ENCODE results near the gene MAPKAPK5.

MAPKAPK5 gene

DNA sequence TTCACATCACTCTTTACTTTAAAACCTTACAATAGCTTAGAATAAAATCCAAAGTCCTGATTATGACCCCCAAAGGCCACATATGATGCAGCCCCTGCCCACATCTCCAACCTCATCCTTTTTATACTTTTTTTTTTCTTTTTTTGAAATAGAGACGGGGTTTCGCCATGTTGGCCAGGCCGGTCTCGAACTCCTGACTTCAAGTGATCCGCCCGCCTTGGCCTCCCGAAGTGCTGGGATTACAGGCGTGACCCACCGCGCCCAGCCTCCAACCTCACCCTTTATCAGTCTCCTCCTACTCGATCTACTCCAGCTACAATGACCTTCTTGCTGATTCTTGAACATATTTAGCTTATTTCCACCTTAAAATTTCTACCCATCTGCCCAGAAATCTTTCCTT, 1.2 kb upstream of the MAPKAPK5 start:
- H3K27ac ChIP-seq (ENCODE audit: low read depth, low read length) = no peak overlapping the region
- no peaks in the 10 kb centered on the region for H3K9me3 ChIP-seq (ENCODE audit: control insufficient read depth, insufficient read depth, low read length)
- no peaks in the 10 kb centered on the region for H3F3A ChIP-seq (ENCODE audit: control insufficient read depth, insufficient read depth)
- peak overlapping the region; percentile 93 for H3K4me3 ChIP-seq (ENCODE audit: low read length)
- H3K36me3 ChIP-seq (ENCODE audit: control insufficient read depth, low read length) = peaks cover 52% of the 10 kb centered on the region
- TF ChIP-seq EZH2phosphoT487 (IDR thresholded peaks at IDR 0.05; ENCODE audit: borderline replicate concordance, low read length) = no peak
- TF ChIP-seq, protein P1, sequence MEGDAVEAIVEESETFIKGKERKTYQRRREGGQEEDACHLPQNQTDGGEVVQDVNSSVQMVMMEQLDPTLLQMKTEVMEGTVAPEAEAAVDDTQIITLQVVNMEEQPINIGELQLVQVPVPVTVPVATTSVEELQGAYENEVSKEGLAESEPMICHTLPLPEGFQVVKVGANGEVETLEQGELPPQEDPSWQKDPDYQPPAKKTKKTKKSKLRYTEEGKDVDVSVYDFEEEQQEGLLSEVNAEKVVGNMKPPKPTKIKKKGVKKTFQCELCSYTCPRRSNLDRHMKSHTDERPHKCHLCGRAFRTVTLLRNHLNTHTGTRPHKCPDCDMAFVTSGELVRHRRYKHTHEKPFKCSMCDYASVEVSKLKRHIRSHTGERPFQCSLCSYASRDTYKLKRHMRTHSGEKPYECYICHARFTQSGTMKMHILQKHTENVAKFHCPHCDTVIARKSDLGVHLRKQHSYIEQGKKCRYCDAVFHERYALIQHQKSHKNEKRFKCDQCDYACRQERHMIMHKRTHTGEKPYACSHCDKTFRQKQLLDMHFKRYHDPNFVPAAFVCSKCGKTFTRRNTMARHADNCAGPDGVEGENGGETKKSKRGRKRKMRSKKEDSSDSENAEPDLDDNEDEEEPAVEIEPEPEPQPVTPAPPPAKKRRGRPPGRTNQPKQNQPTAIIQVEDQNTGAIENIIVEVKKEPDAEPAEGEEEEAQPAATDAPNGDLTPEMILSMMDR (IDR thresholded peaks at IDR 0.05; ENCODE audit: low read depth, low read length, poor library complexity, severe bottlenecking) = no peak
- no peaks in the 10 kb centered on the region for H3K27me3 ChIP-seq (ENCODE audit: control insufficient read depth, low read length)
- no peaks in the 10 kb centered on the region for H4K20me1 ChIP-seq (ENCODE audit: control insufficient read depth, insufficient read depth, low read depth, low read length)
- H3K4me1 ChIP-seq (ENCODE audit: control insufficient read depth, low read length) = peaks cover 28% of the 10 kb centered on the region
- H3K4me2 ChIP-seq (ENCODE audit: low read length) = peak overlapping the region; percentile 78
- no peaks in the 10 kb centered on the region for H3K9me2 ChIP-seq (replicated peaks; ENCODE audit: control insufficient read depth, low read length)
- H3K79me2 ChIP-seq (ENCODE audit: control insufficient read depth, low read length) = peaks cover 72% of the 10 kb centered on the region

DNA sequence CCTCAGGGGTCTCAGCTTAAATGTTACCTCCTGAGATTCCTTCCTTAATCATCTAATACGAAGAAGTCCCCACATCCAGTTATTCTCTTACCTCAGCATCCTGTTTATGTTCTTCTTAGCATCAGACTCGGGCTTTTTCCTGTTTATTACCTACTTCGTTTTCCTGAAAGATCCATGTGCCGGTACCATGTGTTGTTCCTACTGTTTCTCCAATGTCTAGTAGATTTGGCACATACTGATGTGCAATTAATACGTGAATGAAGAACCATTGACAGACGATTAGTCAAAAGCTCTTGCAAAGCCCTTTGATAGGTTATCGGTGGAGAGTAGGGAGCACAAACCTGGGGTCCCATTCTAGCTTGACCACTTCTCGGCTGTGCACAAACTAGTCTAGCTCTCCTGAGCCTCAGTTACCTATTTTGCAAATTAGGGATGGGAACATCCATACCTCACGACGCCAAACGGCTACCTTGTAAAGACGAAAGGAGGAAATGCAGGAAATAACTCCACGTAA, 735 bp upstream of the MAPKAPK5 start:
- Histone ChIP-seq H3K4me2 (ENCODE audit: low read length) (peak overlapping the region; percentile 78), H4K20me1 (ENCODE audit: control insufficient read depth, insufficient read depth, low read depth, low read length) (no peaks in the 10 kb centered on the region), H3K27ac (ENCODE audit: low read depth, low read length) (peak overlapping the region; percentile 52), H3K4me1 (ENCODE audit: control insufficient read depth, low read length) (peaks cover 28% of the 10 kb centered on the region), H3K9me3 (ENCODE audit: control insufficient read depth, insufficient read depth, low read length) (no peaks in the 10 kb centered on the region), H3F3A (ENCODE audit: control insufficient read depth, insufficient read depth) (no peaks in the 10 kb centered on the region), H3K9me2 (replicated peaks; ENCODE audit: control insufficient read depth, low read length) (no peaks in the 10 kb centered on the region), H3K4me3 (ENCODE audit: low read length) (peak overlapping the region; percentile 93), H3K79me2 (ENCODE audit: control insufficient read depth, low read length) (peaks cover 77% of the 10 kb centered on the region), H3K27me3 (ENCODE audit: control insufficient read depth, low read length) (no peaks in the 10 kb centered on the region), H3K36me3 (ENCODE audit: control insufficient read depth, low read length) (peaks cover 57% of the 10 kb centered on the region)
- TF ChIP-seq, protein P1 (IDR thresholded peaks at IDR 0.05; ENCODE audit: low read depth, low read length, poor library complexity, severe bottlenecking) = no peak
- TF ChIP-seq EZH2phosphoT487 (IDR thresholded peaks at IDR 0.05; ENCODE audit: borderline replicate concordance, low read length) = no peak

DNA sequence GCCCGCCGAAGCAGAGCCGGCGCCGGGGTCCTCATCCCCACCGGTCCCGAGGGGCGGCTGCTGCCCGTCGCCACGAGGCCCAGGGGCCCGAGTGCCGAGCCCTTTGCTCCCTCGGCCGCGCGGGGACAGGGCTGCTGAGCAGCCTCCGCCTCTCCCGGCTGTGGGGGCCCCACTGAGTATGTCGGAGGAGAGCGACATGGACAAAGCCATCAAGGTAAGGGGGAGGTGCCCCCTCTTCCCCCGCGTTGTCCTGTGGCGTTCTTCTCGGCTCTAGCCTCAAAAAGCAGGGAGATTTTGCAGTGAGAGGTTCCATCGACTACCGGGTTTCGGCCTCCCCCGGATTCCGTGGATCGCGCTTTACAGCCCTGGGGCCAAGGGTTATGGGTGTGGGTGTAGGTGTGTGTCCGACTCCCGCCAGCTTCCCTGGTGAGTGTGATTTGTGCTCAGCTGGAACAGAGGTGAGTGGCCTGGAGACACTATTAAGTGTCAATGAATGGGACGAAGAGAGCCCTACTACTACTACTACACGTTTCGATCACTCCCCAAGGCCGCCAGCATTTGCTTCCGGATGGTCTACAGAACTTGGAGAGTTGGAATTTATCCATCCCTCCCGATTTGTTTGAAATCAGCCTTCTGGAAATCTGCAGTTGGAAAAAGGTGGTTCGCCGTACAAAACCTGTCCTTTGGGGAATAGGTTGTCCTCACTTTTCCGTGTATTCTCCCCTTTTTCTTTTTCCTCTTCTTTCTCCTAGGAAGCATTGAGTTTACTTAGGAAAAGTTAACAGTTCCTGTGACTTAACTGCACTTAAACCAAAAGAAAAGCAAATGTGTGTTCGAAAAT, 748 bp downstream of the MAPKAPK5 start:
- Histone ChIP-seq H3K4me2 (ENCODE audit: low read length) (peak overlapping the region; percentile 78), H4K20me1 (ENCODE audit: control insufficient read depth, insufficient read depth, low read depth, low read length) (no peaks in the 10 kb centered on the region), H3K79me2 (ENCODE audit: control insufficient read depth, low read length) (peaks cover 92% of the 10 kb centered on the region), H3K4me1 (ENCODE audit: control insufficient read depth, low read length) (peaks cover 28% of the 10 kb centered on the region), H3K36me3 (ENCODE audit: control insufficient read depth, low read length) (peaks cover 63% of the 10 kb centered on the region), H3K4me3 (ENCODE audit: low read length) (peak overlapping the region; percentile 93), H3K9me3 (ENCODE audit: control insufficient read depth, insufficient read depth, low read length) (no peaks in the 10 kb centered on the region), H3K9me2 (replicated peaks; ENCODE audit: control insufficient read depth, low read length) (no peaks in the 10 kb centered on the region), H3F3A (ENCODE audit: control insufficient read depth, insufficient read depth) (no peaks in the 10 kb centered on the region), H3K27me3 (ENCODE audit: control insufficient read depth, low read length) (no peaks in the 10 kb centered on the region), H3K27ac (ENCODE audit: low read depth, low read length) (peak overlapping the region; percentile 52)
- TF ChIP-seq, protein P1 (IDR thresholded peaks at IDR 0.05; ENCODE audit: low read depth, low read length, poor library complexity, severe bottlenecking) = no peak
- no peak for TF ChIP-seq EZH2phosphoT487 (IDR thresholded peaks at IDR 0.05; ENCODE audit: borderline replicate concordance, low read length)
